Measurements from ENCODE around the gene FPGS. TPM values are rescaled to one million over a fixed set of nuclear protein-coding genes. Genes with fewer than 3 reads are reported as not detected.

FPGS gene
- polyA plus RNA-seq, 1 of the 3 experiments (the other 2 are of a cell fraction) = 82.7 TPM

DNA sequence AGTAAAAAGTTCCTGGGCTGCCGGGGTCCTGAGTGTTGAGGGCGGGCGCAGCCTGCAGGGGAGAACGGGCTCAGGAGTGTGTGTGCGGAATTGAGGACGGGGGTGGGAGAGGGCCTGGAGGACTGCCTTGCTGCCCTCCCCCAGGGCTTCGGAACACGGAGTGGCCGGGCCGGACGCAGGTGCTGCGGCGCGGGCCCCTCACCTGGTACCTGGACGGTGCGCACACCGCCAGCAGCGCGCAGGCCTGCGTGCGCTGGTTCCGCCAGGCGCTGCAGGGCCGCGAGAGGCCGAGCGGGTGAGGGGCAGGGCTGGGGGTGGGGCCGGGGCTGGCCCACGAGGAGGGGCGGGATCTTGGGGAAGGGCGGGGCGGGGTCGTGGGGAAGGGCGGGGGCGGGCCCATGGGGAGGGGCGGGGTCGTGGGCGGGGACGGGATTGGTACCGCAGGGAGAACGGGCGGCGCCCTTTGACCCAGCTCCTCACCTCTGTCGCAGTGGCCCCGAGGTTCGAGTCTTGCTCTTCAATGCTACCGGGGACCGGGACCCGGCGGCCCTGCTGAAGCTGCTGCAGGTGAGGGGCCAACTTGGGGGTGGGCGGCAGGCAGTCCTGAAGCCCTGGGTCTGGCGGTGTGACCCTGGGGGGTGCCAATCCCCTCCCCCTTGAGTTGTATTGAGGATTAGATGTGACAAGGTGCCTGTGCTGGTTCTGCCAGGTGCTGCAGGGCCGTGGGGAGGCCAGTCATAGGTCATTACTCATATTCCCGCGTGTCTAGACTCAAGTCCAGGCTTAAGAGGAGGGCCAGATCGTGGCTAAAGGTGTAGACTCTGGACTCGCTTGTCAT is 7.1 kb downstream of the FPGS start:
- 74% methylated on average over 24 of the region's 57 CpGs for WGBS (ENCODE audit: low lambda C conversion rate)
- H3K79me2 ChIP-seq (ENCODE audit: insufficient read depth) = peaks cover 20% of the 10 kb centered on the region
- H3K9me3 ChIP-seq = no peaks in the 10 kb centered on the region
- H2AFZ ChIP-seq (ENCODE audit: low read depth) = no peak overlapping the region
- TF ChIP-seq MEF2A (IDR thresholded peaks at IDR 0.05; ENCODE audit: borderline replicate concordance, low read depth) = no peak
- TF ChIP-seq CHD2 (IDR thresholded peaks at IDR 0.05; ENCODE audit: low read length, partially characterized antibody) = no peak
- TF ChIP-seq, protein P1, sequence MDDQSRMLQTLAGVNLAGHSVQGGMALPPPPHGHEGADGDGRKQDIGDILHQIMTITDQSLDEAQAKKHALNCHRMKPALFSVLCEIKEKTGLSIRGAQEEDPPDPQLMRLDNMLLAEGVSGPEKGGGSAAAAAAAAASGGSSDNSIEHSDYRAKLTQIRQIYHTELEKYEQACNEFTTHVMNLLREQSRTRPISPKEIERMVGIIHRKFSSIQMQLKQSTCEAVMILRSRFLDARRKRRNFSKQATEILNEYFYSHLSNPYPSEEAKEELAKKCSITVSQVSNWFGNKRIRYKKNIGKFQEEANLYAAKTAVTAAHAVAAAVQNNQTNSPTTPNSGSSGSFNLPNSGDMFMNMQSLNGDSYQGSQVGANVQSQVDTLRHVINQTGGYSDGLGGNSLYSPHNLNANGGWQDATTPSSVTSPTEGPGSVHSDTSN (IDR thresholded peaks at IDR 0.05) = no peak
- TF ChIP-seq MXI1 (IDR thresholded peaks at IDR 0.05; ENCODE audit: low read depth, low read length) = no peak
- no peak for TF ChIP-seq MAX (IDR thresholded peaks at IDR 0.05; ENCODE audit: low read depth)
- TF ChIP-seq GATA2 (CRISPR knock-in tag; IDR thresholded peaks at IDR 0.05) = no peak
- TF ChIP-seq ELF1 (IDR thresholded peaks at IDR 0.05) = no peak
- no peak for TF ChIP-seq USF2 (IDR thresholded peaks at IDR 0.05; ENCODE audit: borderline replicate concordance, low read depth, low read length)
- no peak for TF ChIP-seq RXRA (IDR thresholded peaks at IDR 0.05; ENCODE audit: borderline replicate concordance, low read depth)
- TF ChIP-seq FOSL2 (IDR thresholded peaks at IDR 0.05; ENCODE audit: borderline replicate concordance, low read depth) = no peak
- no peak for TF ChIP-seq RAD21 (IDR thresholded peaks at IDR 0.05; ENCODE audit: low read length)
- no peak for TF ChIP-seq POLR2AphosphoS5 (IDR thresholded peaks at IDR 0.05; ENCODE audit: low read depth, low read length)
- no peak for TF ChIP-seq EZH2phosphoT487 (IDR thresholded peaks at IDR 0.05; ENCODE audit: borderline replicate concordance, low read depth)
- TF ChIP-seq TAF1 (IDR thresholded peaks at IDR 0.05; ENCODE audit: borderline replicate concordance, low read depth, low read length) = no peak
- TF ChIP-seq NFIC (IDR thresholded peaks at IDR 0.05; ENCODE audit: borderline replicate concordance) = no peak
- no peak for TF ChIP-seq USF1 (IDR thresholded peaks at IDR 0.05; ENCODE audit: borderline replicate concordance, low read depth)
- H3K27me3 ChIP-seq (ENCODE audit: insufficient read depth) = no peaks in the 10 kb centered on the region
- no peak overlapping the region for H3K4me2 ChIP-seq
- H4K20me1 ChIP-seq (ENCODE audit: insufficient read depth) = no peaks in the 10 kb centered on the region
- H3K27ac ChIP-seq (ENCODE audit: low read depth in 2 of 2, low read length in 1 of 2) = no peak overlapping the region
- POLR2A ChIA-PET = no interaction called here
- peaks cover 8% of the 10 kb centered on the region for H3F3A ChIP-seq (replicated peaks; ENCODE audit: insufficient read depth)
- CTCF ChIA-PET = interaction anchor here (1.2 to 1.5 kb wide), 2 partner anchors 25 to 60 kb away, joined by 3 to 6 read pairs; no protein-coding TSS in a partner anchor
- H3K36me3 ChIP-seq (replicated peaks in 1 of 2; ENCODE audit: control insufficient read depth in 1 of 2, insufficient read depth in 2 of 2, low read length in 1 of 2) = peaks cover 38 to 45% of the 10 kb centered on the region in 2 experiments
- H3K4me3 ChIP-seq (ENCODE audit: low read depth in 2 of 2, low read length in 1 of 2) = no peak overlapping the region
- peaks cover 0 to 12% of the 10 kb centered on the region in 2 experiments; a peak in 1 of 4 replicates for H3K4me1 ChIP-seq (ENCODE audit: control insufficient read depth in 1 of 2, insufficient read depth in 2 of 2, low read depth in 1 of 2, low read length in 1 of 2)
- no peaks in the 10 kb centered on the region for H3K9me2 ChIP-seq
- peak; percentile 89 for DNase-seq
- no peak overlapping the region for H3K9ac ChIP-seq
